GM18951 (cell line): ENCODE measurements around the gene TSC22D3.

ENCODE experiments used
- POLR2A ChIP-seq: IDR thresholded peaks from 4 replicates; pipeline ENCODE4 v1.6.1; 2011; ENCODE audit warnings: mild to moderate bottlenecking; ENCODE audit not compliant: insufficient read length, insufficient read depth; ENCODE audit errors: extremely low read depth
- in situ Hi-C: fragments of 300-500 bp; cut with MboI; formaldehyde crosslinking; loops from one replicate; pipeline ENCODE4 v1.12.0; 2022; ENCODE audit warnings: low sequenced_read_pairs, mixed read lengths, inconsistent platforms; ENCODE audit not compliant: unreplicated experiment

Gene TSC22D3

GRCh38 chrX:107716816-107717700, 58.5 kb downstream of the TSC22D3 start:
- TF ChIP-seq POLR2A, result peak; percentile 98
- in situ Hi-C loops, result no loop called here

GRCh38 chrX:107716118-107716684, 59.4 kb downstream of the TSC22D3 start:
- no peak for TF ChIP-seq POLR2A
- in situ Hi-C loops, result no loop called here

- TF ChIP-seq POLR2A, result no peak
- in situ Hi-C loops, result no loop called here
Measured at GRCh38 chrX:107715331-107716117, 60.1 kb downstream of the TSC22D3 start.

GRCh38 chrX:107714206-107714891, 61.2 kb downstream of the TSC22D3 start:
- in situ Hi-C loops, result no loop called here
- no peak for TF ChIP-seq POLR2A

DNA sequence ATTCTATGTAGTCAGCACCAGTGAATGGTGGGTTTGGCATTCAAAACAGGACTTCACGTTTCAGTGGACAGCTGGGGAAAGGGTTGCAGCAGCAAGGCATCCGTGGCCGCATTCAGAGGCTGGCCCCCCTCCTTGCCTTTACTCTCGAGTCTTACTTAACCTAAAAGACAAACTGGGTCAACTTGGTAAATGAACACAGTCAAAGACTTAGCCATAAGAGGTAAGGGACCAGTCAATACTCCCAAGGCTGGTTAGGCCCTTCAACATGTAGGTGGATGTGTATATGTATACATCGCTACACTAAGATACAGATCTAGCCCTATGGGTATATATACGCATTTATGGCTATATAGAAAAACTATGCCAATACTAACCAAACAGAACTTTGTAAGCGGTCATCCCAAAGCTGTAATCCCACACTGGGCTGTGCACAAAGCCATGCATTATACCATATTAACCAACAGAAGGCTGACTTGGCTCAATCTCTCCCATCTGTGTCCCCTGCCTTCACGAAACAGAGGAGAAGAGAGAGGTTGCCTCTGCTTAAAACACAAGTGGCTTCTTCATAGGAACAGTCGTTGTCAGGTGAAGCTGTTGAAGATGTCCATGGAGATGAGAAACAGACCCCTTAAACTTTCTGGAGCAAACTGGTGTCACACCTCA, 61.9 kb downstream of the TSC22D3 start:
- no peak for TF ChIP-seq POLR2A
- in situ Hi-C loops, result no loop called here

DNA sequence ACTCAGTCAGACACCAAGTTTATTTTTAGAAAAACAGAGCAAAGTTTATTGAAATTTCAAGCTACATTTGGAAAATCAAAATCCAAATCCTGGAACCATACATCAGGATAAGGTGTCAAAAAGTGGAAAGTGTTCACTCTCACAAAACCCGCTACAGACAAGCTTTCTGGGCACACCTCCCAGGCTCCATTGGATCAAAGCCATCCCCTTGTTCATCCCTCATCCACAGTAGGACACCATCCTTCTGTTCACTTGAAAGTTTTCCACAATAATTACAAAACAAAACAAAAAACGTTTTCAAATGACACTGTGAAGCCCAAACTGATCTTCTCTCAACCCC, 62.4 kb downstream of the TSC22D3 start:
- in situ Hi-C loops, result no loop called here

GRCh38 chrX:107712231-107713202, 63.1 kb downstream of the TSC22D3 start:
- TF ChIP-seq POLR2A, result no peak
- in situ Hi-C loops, result no loop called here

More for the DNA sequence above, 62.4 kb downstream of the TSC22D3 start:
- no peak for TF ChIP-seq POLR2A

DNA sequence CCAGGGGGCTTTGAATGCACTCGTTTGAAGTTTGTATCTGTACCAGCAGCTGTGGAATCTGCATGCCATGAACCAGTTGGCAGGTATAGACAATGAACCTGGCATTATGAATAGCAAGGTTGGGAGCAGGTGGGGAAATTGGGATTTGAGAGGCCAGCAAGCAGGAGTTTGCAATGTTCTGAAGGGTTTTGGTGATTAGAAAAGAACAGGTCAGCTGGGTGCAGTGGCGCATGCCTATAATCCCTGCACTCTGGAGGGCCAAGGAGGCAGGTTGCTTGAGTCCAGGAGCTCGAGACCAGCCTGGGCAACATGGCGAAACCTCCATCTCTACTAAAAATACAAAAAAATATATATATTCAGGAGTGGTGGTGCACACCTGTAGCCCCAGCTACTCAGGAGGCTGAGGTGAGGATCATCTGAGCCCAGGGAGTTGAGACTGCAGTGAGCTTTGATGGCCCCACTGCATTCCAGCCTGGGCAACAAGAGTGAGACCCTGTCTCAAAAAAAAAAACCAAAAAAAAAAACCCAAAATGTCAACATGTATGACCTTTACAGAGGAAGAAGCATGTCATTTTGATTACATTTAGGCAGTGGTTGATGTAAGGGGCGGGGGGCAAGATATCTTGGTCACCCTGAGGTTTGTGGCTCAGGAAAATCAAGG, 63.9 kb downstream of the TSC22D3 start:
- TF ChIP-seq POLR2A, result no peak
- in situ Hi-C loops, result no loop called here

GRCh38 chrX:107710617-107711391, 64.8 kb downstream of the TSC22D3 start:
- in situ Hi-C loops, result no loop called here

GRCh38 chrX:107709266-107709806, 66.3 kb downstream of the TSC22D3 start:
- in situ Hi-C loops, result no loop called here
- no peak for TF ChIP-seq POLR2A

More at GRCh38 chrX:107710617-107711391, 64.8 kb downstream of the TSC22D3 start:
- TF ChIP-seq POLR2A, result no peak
